HT-29 (cell line): Measurements from ENCODE around the gene TOMM40L. TPM values are rescaled to one million over a fixed set of nuclear protein-coding genes. Genes with fewer than 3 reads are reported as not detected.

Source experiments
- DNase-seq: peaks from one replicate; pipeline ENCODE4 v3.0.0-alpha.2; 2015; ENCODE audit warnings: low spot score
- total RNA-seq: library from RNA; depleted of rRNA; stranded (reverse); fragments of >200 nt; shearing (Covaris generic); gene quantifications from 2 replicates; pipeline ENCODE4 v1.2.3, GENCODE V29; 2014

Gene TOMM40L
- total RNA-seq, 1 experiment from 2014 or later: 3.5 TPM

- no peak for DNase-seq
Observed at GRCh38 chr1:161197560-161198193, 28.2 kb upstream of the TOMM40L start.

DNA sequence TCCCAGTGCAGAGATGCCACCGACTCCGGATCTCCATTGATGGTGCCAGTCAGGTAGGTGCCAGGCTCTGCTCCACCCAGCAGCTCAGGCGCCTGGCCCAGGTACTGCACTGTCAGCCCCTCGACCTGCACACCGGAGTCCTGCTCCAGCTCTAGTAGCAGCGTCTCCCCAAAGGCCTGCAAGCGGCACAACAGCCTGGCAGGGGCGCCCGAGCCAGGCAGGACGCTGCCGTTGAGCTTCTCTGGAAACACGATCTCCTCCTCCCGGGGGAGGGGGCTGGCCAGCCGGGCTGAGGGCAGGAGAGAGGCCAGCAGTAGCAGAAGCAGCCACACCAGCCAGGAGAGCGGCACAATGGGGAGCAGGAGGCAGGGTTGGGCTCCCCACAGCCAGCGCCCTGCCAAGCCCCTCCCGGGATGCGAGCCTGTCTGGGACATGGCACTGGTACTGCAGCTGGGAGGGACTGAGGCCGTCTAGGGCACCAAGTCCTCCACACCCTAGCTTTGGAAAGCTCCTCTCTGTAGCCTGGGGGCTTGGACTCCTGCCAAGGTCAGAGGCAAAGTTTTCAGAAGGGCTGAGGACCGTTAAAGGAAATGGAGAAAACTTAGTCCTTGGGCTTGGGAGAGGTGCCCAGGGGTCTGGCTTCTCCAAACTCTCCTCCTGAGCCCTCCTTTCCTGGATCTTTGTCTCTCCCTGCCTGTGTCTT, 27.5 kb upstream of the TOMM40L start:
- DNase-seq: no peak

GRCh38 chr1:161198897-161199431, 26.9 kb upstream of the TOMM40L start, which contains the start of gene ADAMTS4:
TSS of gene ADAMTS4 (minus strand) at chr1:161199054. CDS start at chr1:161198627, 427 bp downstream.
- no peak for DNase-seq

- no peak for DNase-seq
Observed at GRCh38 chr1:161199506-161200139, 26.2 kb upstream of the TOMM40L start.

- no peak for DNase-seq
Observed at GRCh38 chr1:161200421-161200991, 25.4 kb upstream of the TOMM40L start.

- no peak for DNase-seq
Observed at GRCh38 chr1:161200992-161201835, 24.6 kb upstream of the TOMM40L start.

GRCh38 chr1:161201836-161202712, 23.8 kb upstream of the TOMM40L start, which contains the start of gene NDUFS2:
TSS of gene NDUFS2 (plus strand) at chr1:161202367. CDS start at chr1:161202386, 19 bp downstream.
- DNase-seq: peak; percentile 98

DNA sequence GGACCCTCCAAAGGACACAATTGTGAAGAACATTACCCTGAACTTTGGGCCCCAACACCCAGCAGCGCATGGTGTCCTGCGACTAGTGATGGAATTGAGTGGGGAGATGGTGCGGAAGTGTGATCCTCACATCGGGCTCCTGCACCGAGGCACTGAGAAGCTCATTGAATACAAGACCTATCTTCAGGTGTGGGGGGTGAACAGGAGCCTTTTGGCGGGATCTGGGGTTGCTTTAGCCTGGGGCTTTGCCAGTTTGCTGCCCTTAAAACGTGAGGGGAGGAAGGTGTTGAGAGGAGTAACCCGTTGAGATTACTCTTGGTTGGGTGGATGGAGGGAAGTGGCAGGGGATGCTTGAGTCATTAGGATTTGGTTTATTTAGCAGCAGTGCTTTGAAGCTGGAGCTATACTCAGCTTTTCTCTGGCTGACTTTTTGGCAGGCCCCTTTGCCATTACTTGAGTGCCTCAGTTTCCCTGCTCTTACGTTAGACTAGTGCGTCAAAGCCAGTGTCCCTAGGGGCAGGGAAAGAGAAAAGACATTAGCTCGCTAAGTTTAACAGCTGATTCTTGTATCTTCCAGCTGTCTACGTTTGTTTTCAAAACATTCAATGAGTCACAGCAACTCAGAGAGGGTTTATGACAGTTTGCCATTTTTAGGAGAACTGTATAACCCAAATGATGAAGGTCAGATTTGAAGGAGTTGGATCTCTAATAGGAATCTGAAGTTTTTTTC, 19.3 kb upstream of the TOMM40L start:
- no peak for DNase-seq

- DNase-seq: no peak
Observed at GRCh38 chr1:161207173-161207572, 18.7 kb upstream of the TOMM40L start.

- peak; percentile 90 for DNase-seq
Observed at GRCh38 chr1:161209790-161210409, 16.0 kb upstream of the TOMM40L start.

GRCh38 chr1:161214369-161214768, 11.5 kb upstream of the TOMM40L start:
- DNase-seq: no peak

GRCh38 chr1:161215076-161215475, 10.8 kb upstream of the TOMM40L start, which contains the start of gene FCER1G:
TSS of gene FCER1G (plus strand) at chr1:161215295. CDS start at chr1:161215322, 27 bp downstream.
- DNase-seq: no peak

DNA sequence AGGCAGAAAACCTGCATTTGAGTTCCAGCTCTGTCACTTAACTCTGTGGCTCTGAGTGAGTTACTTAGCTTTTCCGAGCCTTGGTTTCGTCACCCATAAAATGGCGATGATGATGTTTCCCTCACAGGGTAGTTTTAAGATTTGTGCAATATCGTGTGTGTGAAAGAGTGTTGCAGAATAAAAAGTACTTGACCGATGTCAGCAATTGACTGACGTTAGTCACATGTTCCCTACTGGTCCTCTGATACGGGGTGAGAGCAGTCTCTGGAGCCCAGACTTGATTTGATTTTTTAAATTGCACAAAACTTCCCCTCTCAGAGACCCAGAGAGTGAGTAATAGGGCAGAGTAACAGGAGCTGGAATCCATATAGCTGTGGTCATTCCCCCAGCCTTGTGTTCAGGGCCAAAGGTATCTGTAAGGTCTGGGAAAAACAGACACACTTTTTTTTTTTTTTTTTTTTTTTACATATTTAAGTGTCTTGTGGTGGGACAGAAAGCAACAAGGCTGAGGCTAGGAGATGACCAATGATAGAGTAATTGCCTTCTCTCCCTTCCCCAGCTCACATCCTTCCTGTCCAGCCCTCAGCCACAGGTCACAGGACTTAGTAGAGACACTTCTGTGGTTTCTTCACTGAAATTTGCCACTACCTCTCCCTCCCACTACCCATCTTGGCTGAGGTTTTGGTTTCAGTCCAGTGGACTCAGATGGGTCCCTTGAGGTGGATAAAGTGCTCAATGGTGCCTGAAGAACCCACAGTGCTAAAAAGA, 8.7 kb upstream of the TOMM40L start:
- DNase-seq: no peak

- no peak for DNase-seq
Observed at GRCh38 chr1:161217831-161218230, 8.0 kb upstream of the TOMM40L start.

GRCh38 chr1:161218301-161219077, 7.4 kb upstream of the TOMM40L start:
- no peak for DNase-seq

DNA sequence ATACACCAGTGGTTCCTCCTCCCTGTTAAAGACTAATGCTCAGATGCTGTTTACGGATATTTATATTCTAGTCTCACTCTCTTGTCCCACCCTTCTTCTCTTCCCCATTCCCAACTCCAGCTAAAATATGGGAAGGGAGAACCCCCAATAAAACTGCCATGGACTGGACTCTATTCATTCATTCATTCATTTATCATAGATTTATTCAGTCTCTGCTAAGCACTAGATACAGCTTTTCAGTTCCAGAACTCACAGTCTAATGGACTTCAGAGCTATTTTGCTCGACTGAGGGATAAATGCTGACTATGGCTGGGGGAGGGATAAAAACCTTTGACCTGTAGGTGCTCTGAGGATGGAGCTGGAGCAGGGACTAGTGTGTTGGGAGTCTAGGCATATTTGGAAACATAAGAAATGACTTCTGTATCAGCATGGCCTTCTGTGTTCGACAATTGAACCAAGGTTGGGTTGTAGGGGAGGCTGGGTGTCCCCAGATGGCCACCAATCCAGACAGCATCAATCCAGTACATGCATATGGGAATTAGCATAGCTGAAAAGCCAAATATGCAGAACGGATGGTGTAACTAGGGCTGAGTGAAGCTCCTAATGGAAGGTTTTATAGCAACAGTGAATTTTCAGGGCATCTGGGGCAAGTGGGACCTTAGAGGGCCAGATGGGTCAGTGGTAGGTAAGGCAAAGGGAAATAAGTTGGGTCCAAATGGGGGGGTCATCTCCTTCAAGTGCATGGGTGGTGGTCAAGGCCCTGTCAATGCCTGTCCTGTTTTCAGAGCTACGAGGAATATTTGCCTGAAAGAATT, 6.6 kb upstream of the TOMM40L start:
- DNase-seq: no peak
